Lung (tissue), 12 donors: Measurements from ENCODE around the gene PNPLA2. TPM values are rescaled to one million over a fixed set of nuclear protein-coding genes. Genes with fewer than 3 reads are reported as not detected.

Experiments used
- ATAC-seq: fragments of 200-7000 bp; cut with Tn5 transposase; one replicate; pipeline ENCODE4 v1.9.1; 2020; ENCODE audit warnings: moderate number of reproducible peaks; ENCODE audit not compliant: insufficient read depth, low FRiP score
- DNase-seq, 3 donors: peaks; one replicate each; pipeline ENCODE4 v3.0.0-alpha.2; 2013 to 2017
- H3K27ac ChIP-seq, 2 donors: one replicate each; pipeline ENCODE4 v1.5.1; 2013; ENCODE audit warnings: mild to moderate bottlenecking in 2 of 2, moderate library complexity in 2 of 2, control low read depth in 1 of 2, inconsistent platforms in 1 of 2, low read depth in 1 of 2, low read length in 1 of 2
- H3K27me3 ChIP-seq, 3 donors: one replicate each; pipeline ENCODE4 v1.5.1; 2013; ENCODE audit warnings: low read length in 2 of 3; ENCODE audit not compliant: control insufficient read depth in 3 of 3, insufficient read depth in 3 of 3
- H3K36me3 ChIP-seq, 4 donors: one replicate each; pipeline ENCODE4 v1.5.1; 2013; ENCODE audit warnings: low read length in 4 of 4, mild to moderate bottlenecking in 1 of 4, moderate library complexity in 1 of 4; ENCODE audit not compliant: control insufficient read depth in 4 of 4, insufficient read depth in 4 of 4
- H3K4me1 ChIP-seq, 5 donors: one replicate each; pipeline ENCODE4 v1.5.1; 2013; ENCODE audit warnings: low read length in 5 of 5, mild to moderate bottlenecking in 2 of 5, moderate library complexity in 1 of 5; ENCODE audit not compliant: control insufficient read depth in 5 of 5, insufficient read depth in 5 of 5
- H3K4me3 ChIP-seq: one replicate; pipeline ENCODE4 v1.5.1; 2013; ENCODE audit warnings: mild to moderate bottlenecking, control low read depth, moderate library complexity
- H3K9ac ChIP-seq, 2 donors: one replicate each; pipeline ENCODE4 v1.5.1; 2013; ENCODE audit warnings: low read length in 2 of 2, control low read depth in 1 of 2; ENCODE audit not compliant: insufficient read depth in 1 of 2
- H3K9me3 ChIP-seq, 4 donors: one replicate each; pipeline ENCODE4 v1.5.1; 2013; ENCODE audit warnings: low read length in 3 of 4, mild to moderate bottlenecking in 1 of 4, moderate library complexity in 1 of 4; ENCODE audit not compliant: control insufficient read depth in 4 of 4, insufficient read depth in 3 of 4
- WGBS, 2 donors: extraction: QIAGEN DNeasy Blood & Tissue Kit; methylation state at CpG; one replicate each; pipeline ENCODE4 v1.1.7; 2013; 5-methylcytosine and 5-hydroxymethylcytosine counted together
- polyA plus RNA-seq, 2 donors: library from polyadenylated mRNA; stranded (reverse); fragments of 200-250 nt; gene quantifications; one replicate each; pipeline ENCODE4 v1.2.1, GENCODE V29; 2013
- total RNA-seq, 2 donors: library from RNA; depleted of rRNA in 1 of 2; stranded (reverse); fragments of >200 nt in 1 of 2; gene quantifications; one replicate each; pipeline ENCODE4 v1.2.1, GENCODE V29; 2014 to 2021
- TF ChIP-seq, protein P1 (sequence below): IDR thresholded peaks from 2 replicates; pipeline ENCODE4 v1.5.1; 2012; ENCODE audit warnings: mild to moderate bottlenecking; ENCODE audit errors: control extremely low read depth, extremely low read depth
- donor health status: control.
- donor health status: control.
- donor health status: Bipolar disorder and iron deficiency.
- donor health status: healthy.
- donor health status: DM: yes; HTN: yes; CAD: no.

PNPLA2 gene
- total and polyA plus RNA-seq, 4 donors = 65.1 to 160 (median 84.2) TPM

DNA sequence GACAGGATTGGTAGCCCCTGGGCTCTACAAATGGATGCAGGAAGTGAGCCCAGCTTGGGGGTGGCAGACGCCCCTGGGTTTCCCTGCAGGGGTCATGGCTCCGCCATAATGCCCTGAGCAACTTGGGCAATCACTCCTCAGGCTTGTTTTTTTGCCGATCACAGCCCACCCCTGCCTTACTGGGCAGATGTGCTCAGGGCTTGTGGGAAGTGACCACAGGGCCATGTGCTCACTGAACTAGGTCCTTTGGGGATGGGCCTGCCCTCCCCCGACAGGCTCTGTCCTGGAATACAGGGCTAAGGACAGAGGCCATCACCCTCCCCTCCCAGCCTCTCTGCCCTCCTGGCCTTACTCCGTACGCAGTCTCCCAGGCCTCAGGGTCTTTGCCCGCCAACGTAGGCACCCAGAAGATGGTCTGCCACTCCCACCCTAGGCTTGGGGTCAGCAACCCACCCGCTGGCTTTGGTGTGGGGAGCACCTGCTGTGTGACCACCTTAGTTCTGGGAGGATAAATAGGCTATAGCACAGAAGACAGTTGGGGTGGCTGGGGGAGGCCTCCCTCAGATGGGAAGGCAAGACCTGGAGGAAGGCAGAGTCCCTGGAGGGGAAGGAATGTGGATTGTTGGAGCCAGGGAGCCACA lies 5.1 kb upstream of the PNPLA2 start:
- WGBS, 2 donors = 78 to 83% methylated on average over 9 of the region's 9 CpGs
- Histone ChIP-seq H3K9me3 (no peaks in the 10 kb centered on the region), H3K27ac (no peak overlapping the region), H3K9ac (no peak overlapping the region), H3K36me3 (peaks cover 0 to 31% (median 14%) of the 10 kb centered on the region in 4 donors), H3K27me3 (no peaks in the 10 kb centered on the region), H3K4me1 (peaks cover 3 to 19% (median 6%) of the 10 kb centered on the region in 5 donors), H3K4me3 (no peak overlapping the region)
- ATAC-seq (no peak), DNase-seq (no peak)
- TF ChIP-seq, protein P1, sequence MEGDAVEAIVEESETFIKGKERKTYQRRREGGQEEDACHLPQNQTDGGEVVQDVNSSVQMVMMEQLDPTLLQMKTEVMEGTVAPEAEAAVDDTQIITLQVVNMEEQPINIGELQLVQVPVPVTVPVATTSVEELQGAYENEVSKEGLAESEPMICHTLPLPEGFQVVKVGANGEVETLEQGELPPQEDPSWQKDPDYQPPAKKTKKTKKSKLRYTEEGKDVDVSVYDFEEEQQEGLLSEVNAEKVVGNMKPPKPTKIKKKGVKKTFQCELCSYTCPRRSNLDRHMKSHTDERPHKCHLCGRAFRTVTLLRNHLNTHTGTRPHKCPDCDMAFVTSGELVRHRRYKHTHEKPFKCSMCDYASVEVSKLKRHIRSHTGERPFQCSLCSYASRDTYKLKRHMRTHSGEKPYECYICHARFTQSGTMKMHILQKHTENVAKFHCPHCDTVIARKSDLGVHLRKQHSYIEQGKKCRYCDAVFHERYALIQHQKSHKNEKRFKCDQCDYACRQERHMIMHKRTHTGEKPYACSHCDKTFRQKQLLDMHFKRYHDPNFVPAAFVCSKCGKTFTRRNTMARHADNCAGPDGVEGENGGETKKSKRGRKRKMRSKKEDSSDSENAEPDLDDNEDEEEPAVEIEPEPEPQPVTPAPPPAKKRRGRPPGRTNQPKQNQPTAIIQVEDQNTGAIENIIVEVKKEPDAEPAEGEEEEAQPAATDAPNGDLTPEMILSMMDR = no peak

DNA sequence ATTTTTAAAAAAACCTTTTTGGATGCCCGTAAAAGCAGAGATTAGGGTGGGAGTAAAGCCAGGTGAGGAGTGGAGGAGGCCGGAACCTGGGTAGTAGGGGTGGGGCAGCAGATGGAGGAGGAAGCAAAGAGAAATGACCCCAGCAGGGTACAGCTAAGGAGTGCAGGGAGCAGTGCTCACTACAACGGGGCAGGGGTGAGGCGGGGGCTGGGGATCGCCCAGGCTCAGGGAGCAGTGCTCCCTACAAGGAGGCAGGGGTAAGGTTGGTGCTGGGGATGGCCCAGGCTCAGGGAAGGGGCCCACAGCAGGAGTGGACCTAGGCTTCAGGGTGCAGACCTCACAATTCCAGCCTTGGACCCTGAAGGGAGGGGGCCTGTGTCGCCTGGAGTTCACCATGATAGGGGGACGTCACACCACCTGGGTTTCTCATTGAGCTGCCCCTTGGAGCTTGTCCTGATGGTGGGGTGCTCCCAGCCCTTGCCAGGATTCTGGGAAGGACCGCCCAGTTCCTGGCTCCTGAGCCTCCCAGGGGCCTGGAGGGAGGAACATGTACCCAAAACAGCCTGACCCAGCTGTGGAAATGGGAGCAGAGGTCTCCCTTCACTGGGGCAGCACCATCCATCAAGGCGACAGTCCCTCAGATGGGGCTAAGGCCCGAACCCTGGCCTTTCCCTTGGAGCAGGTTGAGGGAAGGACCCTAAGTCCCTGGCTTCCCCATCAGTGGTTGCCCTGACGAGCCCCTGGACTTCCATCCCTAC lies 2.9 kb upstream of the PNPLA2 start:
- WGBS, 2 donors = 91 to 92% methylated on average over 10 to 11 of the region's 11 CpGs
- ATAC-seq = no peak

DNA sequence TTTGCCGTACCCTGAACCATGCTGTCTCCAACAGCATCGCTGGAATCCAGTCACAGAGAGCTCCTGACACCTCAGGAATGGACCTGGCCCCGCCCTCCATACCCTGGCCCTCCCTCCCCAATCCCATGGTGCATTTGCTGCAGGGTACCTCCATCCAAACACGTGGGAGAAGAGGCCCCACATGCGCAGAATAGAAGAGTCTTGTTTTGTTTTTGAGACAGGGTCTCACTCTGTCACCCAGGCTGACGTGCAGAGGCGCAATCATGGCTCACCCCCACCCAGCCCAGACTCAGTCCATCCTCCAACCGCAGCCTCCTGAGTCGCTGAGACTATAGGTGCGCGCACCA lies 2.3 kb upstream of the PNPLA2 start:
- peaks cover 0 to 29% (median 9%) of the 10 kb centered on the region in 4 donors for H3K36me3 ChIP-seq
- H3K4me1 ChIP-seq = peaks cover 2 to 23% (median 5%) of the 10 kb centered on the region in 5 donors
- TF ChIP-seq, protein P1 = no peak
- WGBS, 2 donors = 82 to 84% methylated on average over 11 of the region's 11 CpGs
- no peak overlapping the region for H3K4me3 ChIP-seq
- ATAC-seq (no peak), DNase-seq (no peak)
- no peak overlapping the region for H3K27ac ChIP-seq
- no peaks in the 10 kb centered on the region for H3K27me3 ChIP-seq
- no peak overlapping the region for H3K9ac ChIP-seq
- no peaks in the 10 kb centered on the region for H3K9me3 ChIP-seq

More for the DNA sequence above, 2.9 kb upstream of the PNPLA2 start:
- H3K9ac ChIP-seq = no peak overlapping the region
- TF ChIP-seq, protein P1 = no peak
- peaks cover 4 to 23% (median 8%) of the 10 kb centered on the region in 5 donors for H3K4me1 ChIP-seq
- H3K27ac ChIP-seq = no peak overlapping the region
- no peak overlapping the region for H3K4me3 ChIP-seq
- DNase-seq = no peak
- H3K27me3 ChIP-seq = no peaks in the 10 kb centered on the region
- no peaks in the 10 kb centered on the region for H3K9me3 ChIP-seq
- H3K36me3 ChIP-seq = peaks cover 0 to 31% (median 12%) of the 10 kb centered on the region in 4 donors
